GM19238 (cell line): ENCODE data around the gene TMED1.
"Not testable (repeated sequence)": the region's sequence is repeated elsewhere in the genome, so short reads cannot be mapped to it uniquely, and the experiment has no call there.

Source experiments
- DNase-seq: peaks from one replicate; pipeline ENCODE4 v3.0.0; 2011; ENCODE audit warnings: low spot score; ENCODE audit not compliant: insufficient read length

Gene TMED1

GRCh38 chr19:10835754-10836478 is at the start of gene TMED1:
Gene TMED1, minus strand, starts transcription at chr19:10836212. Its CDS starts 21 bp downstream, at chr19:10836191.
- DNase-seq: peak; percentile 98

GRCh38 chr19:10885201-10886169 is 49.5 kb upstream of the TMED1 start:
- no peak for DNase-seq

- DNase-seq: no peak
Observed at GRCh38 chr19:10884274-10884673, 48.3 kb upstream of the TMED1 start.

GRCh38 chr19:10882108-10882457 is 46.1 kb upstream of the TMED1 start:
- DNase-seq: no peak

- no peak for DNase-seq
Observed at GRCh38 chr19:10881403-10882107, 45.5 kb upstream of the TMED1 start.

- DNase-seq: no peak
Observed at GRCh38 chr19:10878253-10878652, 42.2 kb upstream of the TMED1 start.

- DNase-seq: not testable (repeated sequence)
Observed at GRCh38 chr19:10877608-10878007, 41.6 kb upstream of the TMED1 start.

GRCh38 chr19:10876459-10877240 is 40.6 kb upstream of the TMED1 start:
- peak; percentile 55 for DNase-seq

- no peak for DNase-seq
Observed at GRCh38 chr19:10874024-10874423, 38.0 kb upstream of the TMED1 start.

GRCh38 chr19:10872546-10873107 is 36.6 kb upstream of the TMED1 start:
- DNase-seq: no peak

GRCh38 chr19:10871711-10872545 is 35.9 kb upstream of the TMED1 start:
- no peak for DNase-seq

GRCh38 chr19:10870955-10871603 is 35.1 kb upstream of the TMED1 start, which contains the start of gene CARM1:
Gene CARM1, plus strand, starts transcription at chr19:10871553. Its CDS starts 150 bp downstream, at chr19:10871703.
- peak; percentile 97 for DNase-seq

GRCh38 chr19:10870501-10870954 is 34.5 kb upstream of the TMED1 start:
- no peak for DNase-seq

GRCh38 chr19:10869872-10870311 is 33.9 kb upstream of the TMED1 start:
- not testable (repeated sequence) for DNase-seq

GRCh38 chr19:10868872-10869547 is 33.0 kb upstream of the TMED1 start:
- no peak for DNase-seq

GRCh38 chr19:10866495-10866894 is 30.5 kb upstream of the TMED1 start:
- DNase-seq: no peak

GRCh38 chr19:10864538-10864899 is 28.5 kb upstream of the TMED1 start:
- DNase-seq: peak; percentile 82

- DNase-seq: no peak
Observed at GRCh38 chr19:10863107-10863717, 27.2 kb upstream of the TMED1 start.
